SIG-M5 treated with dmso at 0.1 percent for 504 hours (cell line): ENCODE data around the gene SAMD13.

Experiments used
- DNase-seq: peaks from one replicate; lab custom pipeline; 2025; ENCODE audit not compliant: unreplicated experiment; lab: John Stamatoyannopoulos, UW

SAMD13 gene

GRCh38 chr1:84301004-84301784 lies at the start of gene SAMD13:
SAMD13 (plus strand) TSS chr1:84301708; CDS start chr1:84303235, 1,527 bp downstream.
- DNase-seq, result peak; percentile 22

DNA sequence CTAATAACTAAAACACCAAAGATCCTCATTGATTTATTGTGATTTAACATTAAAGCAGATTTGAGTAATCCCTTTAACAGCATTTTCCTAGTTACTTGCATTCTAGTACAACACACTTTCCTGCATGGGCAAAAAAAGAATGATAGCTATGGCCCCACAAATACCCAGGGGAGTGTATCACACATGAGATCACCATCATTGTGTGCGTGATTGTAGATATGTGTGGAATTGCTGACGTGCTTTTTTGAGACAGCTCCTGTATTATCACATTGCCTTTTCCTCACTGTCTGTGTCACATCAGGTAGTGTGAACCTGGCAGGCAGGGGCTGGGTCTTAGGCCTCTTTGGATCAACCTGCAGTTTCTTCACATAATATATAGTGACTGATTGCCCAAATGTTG lies 48.5 kb upstream of the SAMD13 start:
- no peak for DNase-seq

DNA sequence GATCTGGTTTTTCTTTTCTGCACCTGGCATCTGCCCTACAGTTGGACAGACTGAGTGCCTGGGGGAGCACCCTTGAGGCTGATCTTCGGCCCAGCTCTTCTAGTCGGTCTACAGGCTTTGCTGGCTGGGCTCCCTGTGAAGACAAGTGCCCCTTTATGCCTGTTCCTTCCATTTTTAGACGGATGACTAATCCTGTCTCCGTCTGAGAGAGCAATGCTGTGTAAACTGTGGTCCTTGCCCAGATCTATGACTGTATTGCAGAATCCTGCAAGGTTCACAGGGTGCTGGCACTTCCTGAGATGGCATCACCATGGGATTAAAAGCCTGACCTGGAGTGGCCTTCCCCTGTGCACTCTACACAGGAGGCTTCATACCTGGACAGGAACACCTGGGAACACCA lies 47.6 kb upstream of the SAMD13 start:
- peak; percentile 68 for DNase-seq

DNA sequence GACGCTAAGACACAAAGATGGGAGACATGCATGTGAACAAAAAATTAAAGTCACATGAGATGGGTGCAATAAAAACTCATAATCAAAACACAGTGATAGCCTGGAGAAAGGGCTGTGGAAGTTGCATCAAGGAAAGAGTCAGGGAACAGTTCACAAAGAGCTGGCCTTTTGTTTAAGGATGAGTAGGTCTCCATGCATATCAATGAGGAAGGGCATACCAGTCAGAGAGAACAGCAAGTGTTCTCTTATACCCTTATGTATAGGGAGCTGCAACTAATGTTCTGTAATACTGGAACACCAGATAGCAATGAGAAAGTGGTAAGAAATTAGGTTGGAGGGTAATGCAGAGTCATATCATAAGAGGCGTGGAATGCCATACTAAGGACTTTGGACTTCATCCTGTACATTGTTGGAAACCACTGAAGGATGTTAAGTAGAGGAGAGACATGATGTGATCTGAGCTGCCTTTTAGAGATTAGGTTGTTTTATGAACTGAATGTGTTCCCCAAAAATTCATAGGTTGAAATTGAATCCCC lies 46.7 kb upstream of the SAMD13 start:
- DNase-seq, result no peak

DNA sequence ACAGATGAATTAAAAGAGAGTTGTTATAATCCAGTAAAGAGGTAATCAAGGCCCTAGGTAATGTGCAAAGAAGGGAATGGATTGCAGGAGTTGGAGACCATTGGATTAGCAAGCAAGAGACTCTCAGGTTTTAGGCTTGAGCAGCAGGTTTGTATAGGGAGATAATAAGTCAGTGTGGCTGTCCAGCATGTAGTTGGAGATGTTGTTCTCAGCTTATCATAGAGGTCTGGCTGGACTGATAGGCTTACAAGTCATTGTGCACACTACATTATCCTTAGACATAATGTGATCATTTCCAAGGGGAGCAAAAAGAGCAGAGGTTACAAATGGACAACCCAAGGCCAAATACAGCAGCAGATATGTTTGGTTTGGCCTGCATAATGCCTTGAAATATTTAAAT lies 45.9 kb upstream of the SAMD13 start:
- DNase-seq, result no peak

GRCh38 chr1:84257617-84258016 lies 43.9 kb upstream of the SAMD13 start:
- DNase-seq, result no peak

GRCh38 chr1:84259376-84259775 lies 42.1 kb upstream of the SAMD13 start:
- no peak for DNase-seq

GRCh38 chr1:84259989-84260388 lies 41.5 kb upstream of the SAMD13 start:
- DNase-seq, result no peak

GRCh38 chr1:84260852-84261518 lies 40.5 kb upstream of the SAMD13 start:
- no peak for DNase-seq

- DNase-seq, result no peak
These were observed 36.5 kb upstream of the SAMD13 start for GRCh38 chr1:84264961-84265360.

GRCh38 chr1:84265867-84266266 lies 35.6 kb upstream of the SAMD13 start:
- no peak for DNase-seq

DNA sequence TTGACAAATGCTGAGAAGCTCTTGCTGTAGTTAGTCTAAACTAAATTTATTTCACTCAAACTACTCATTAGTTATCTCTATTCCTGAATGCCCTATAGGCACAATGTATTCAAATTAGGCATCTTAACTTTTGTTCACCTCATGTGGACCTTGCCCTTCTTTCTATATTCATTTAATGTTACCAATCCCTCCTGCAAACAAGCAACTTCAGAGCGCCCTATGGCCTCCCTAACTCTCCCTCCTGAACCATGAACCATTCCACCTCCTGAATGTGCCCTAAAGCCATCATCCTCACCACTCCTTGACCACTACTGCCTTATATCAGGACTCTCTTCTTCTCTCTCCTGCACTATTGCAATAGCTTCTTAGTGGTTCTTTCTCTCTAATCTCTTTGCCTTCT lies 34.8 kb upstream of the SAMD13 start:
- no peak for DNase-seq

GRCh38 chr1:84267476-84267875 lies 34.0 kb upstream of the SAMD13 start:
- DNase-seq, result no peak

GRCh38 chr1:84268346-84268745 lies 33.2 kb upstream of the SAMD13 start:
- no peak for DNase-seq

GRCh38 chr1:84269306-84269705 lies 32.2 kb upstream of the SAMD13 start:
- no peak for DNase-seq

- DNase-seq, result peak; percentile 84
These were observed 29.9 kb upstream of the SAMD13 start for GRCh38 chr1:84271441-84272151.

DNA sequence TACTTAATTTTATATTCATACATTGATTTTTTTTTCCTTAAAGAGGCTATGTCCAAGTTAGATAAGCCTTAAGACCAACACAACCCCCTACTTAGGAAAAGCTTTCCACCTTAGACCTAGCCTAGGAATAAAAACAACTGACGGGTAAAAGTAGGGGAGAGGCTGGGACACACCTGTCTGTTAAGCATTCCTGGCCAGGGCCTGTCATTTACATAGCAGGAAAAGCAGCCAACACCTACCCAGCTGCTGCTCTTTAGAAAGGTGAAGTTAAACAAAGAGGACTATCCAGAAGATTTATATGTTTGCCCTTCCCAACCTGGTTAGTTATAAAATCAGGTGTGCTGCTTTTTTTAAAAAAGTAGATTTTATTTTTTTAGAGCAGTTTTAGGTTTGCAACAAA lies 29.1 kb upstream of the SAMD13 start:
- DNase-seq, result no peak

DNA sequence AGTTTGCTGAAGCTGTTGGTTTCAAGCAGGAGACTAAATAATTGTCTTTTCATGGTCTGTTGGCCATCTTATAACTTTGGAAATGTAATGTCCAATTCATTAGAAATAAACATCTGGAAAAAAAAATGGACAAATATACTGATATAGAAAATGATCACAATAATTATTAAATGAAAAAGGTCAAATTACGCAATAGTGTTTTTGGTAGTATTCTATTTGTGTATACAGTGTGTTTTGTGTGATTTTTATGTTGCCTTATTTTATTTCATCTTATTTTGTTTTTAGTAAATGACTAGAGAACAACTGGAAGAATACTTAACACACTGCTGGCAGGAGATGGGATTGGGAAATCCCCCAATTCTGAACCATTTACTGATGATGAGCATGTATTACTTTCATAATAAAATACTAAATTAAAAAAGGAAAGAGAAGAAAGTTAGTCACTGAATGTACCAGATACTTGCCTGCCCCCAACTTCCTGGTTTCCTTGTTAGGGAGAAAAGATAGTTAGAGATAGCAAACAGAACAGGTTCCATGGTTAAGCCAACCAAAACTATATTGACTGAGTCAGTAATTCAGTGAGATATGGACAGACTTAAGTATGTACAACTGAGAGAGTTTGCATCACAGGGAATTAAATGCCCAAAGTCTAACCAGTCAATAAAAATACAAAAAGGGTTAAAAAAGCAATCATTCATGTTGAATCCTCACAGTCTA lies 24.0 kb upstream of the SAMD13 start:
- DNase-seq, result no peak

DNA sequence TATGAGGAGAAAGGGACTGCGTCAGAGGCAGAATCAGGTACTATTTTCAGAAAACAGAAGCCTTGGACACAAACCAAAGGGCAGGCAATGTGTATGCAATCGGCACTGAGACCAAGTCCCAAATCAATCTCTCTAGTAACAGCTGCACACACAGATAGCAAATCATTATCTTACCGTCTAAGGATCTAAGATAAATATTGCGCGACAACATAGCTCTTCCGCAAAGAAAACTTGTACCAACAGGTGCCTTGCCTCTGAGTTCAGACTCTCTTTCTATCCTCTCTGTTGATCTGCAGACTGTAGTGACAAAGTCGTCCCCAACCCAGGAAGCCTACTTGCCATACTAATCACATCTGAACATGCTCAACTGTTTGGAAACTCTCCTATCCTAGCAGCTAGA lies 22.6 kb upstream of the SAMD13 start:
- no peak for DNase-seq

DNA sequence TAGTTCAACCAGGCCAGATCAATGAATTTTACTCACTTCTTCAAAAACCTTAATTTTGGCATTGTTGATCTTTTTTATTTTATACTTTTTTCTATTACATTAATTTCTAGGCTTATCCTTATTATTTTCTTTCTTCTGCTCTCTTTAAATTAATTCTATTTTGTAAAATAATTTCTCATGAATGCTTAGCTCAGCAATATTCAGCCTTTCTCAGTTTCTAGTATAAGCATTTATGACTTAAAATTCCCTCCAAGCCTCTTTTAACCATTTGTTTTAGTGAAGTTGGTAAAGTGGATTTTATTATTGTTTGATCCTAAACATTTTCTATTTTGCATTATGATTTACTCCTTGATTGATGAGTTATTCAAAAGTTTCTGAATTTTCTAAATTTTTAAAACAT lies 20.6 kb upstream of the SAMD13 start:
- no peak for DNase-seq

DNA sequence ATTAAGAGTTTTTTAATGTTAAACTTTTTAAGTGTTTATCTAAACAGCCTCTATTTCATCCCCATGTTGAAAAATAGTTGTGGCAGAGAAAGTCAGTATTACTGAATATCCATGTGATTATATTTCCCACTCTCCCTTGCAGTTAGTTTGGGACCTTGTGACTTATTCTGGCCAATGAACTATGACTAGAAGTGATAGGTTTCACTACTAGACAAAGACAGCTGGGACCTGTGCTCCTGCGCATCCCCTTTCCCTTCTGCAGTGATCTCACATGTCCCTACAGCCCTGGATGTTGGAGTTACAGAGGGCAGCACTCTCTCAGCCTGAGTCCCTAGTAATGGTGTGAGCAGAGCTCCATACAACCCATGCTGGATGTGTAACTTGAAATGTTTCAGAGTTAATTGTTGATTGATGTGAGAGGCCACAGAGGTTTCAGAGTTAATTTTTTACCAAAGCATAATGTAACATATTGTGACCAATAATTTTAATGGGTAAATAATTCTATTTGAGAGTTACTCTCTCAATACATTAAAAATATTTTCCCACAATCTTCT lies 18.7 kb upstream of the SAMD13 start:
- DNase-seq, result no peak
